VCaP (cell line): ENCODE results near the gene PTCHD4.
"Not testable (repeated sequence)": the region's sequence is repeated elsewhere in the genome, so short reads cannot be mapped to it uniquely, and the experiment has no call there.

ENCODE experiments used
- H3K27ac ChIP-seq: fragments of 450-650 bp; 2 replicates; pipeline ENCODE4 v1.5.1; 2017
- TF ChIP-seq, protein P1 (sequence below): fragments of 450-650 bp; conservative IDR thresholded peaks from 2 replicates; pipeline ENCODE4 v1.5.1; 2017; ENCODE audit warnings: mild to moderate bottlenecking, moderate library complexity

PTCHD4 gene

DNA sequence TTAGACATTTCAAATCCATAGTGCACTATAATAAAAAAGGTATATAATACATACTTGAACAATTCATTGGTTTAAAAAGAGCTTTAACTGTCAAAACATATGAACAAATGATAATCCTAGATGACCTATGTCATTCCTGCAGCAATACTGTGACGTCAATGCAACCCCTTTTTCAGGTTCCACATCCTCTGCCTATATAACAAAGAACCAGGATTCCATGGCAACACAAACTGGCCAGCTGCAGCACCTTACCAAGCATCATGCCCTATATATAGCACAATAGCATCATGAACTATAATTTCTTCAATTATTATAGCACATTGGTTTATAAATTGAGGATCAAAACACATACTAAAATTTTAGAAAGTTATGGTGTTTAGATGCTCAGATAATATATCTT, 578 bp upstream of the PTCHD4 start:
- no peak overlapping the region for H3K27ac ChIP-seq
- TF ChIP-seq, protein P1, sequence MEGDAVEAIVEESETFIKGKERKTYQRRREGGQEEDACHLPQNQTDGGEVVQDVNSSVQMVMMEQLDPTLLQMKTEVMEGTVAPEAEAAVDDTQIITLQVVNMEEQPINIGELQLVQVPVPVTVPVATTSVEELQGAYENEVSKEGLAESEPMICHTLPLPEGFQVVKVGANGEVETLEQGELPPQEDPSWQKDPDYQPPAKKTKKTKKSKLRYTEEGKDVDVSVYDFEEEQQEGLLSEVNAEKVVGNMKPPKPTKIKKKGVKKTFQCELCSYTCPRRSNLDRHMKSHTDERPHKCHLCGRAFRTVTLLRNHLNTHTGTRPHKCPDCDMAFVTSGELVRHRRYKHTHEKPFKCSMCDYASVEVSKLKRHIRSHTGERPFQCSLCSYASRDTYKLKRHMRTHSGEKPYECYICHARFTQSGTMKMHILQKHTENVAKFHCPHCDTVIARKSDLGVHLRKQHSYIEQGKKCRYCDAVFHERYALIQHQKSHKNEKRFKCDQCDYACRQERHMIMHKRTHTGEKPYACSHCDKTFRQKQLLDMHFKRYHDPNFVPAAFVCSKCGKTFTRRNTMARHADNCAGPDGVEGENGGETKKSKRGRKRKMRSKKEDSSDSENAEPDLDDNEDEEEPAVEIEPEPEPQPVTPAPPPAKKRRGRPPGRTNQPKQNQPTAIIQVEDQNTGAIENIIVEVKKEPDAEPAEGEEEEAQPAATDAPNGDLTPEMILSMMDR: no peak

DNA sequence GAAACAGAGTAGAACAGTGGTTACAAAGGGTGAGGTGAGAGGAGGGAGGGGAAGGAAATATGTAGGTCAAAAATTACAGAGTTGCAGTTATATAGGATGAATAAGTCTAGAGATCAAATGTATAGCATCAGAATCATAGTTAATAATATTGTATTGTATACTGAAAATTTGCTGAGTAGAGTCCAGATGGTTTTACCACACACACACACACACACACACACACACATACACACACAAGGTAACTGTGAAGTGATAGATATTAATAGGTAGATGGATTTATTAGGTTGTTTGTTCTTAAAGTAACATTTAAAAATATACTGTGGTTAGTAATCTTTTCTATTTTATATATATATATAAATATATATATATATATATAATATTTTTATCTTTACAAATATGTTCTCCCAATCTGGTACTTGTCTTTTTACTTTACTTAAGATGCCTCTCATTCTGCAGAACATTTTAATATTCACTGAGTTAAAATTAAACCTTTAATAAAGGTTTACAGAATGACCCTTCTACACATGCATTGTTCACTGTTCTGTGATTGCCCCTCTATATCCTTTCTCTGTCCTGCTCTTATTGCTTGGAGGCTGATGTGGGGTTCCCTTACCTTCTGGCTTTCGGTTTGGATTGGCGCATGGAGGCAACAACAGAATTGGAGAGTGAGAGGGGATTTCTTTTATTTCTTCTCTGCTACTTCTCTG, 408 bp downstream of the PTCHD4 start:
- TF ChIP-seq, protein P1: no peak
- no peak overlapping the region for H3K27ac ChIP-seq

DNA sequence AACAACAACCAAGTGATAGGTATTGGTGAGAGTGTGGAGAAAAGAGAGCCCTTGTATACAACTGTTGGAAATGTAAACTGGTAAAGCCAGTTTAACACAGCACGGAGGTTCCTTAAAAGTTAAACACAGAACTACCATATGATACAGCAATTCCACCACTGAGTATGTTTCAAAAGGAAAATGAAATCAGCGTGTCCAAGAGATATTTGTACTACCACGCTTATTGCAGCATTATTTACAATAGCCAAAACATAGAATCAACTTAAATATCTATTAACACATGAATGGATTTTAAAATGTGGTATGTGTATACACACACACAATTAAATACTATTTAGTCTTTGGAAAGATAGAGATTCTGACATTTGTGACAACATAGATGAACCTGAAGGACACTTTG, 1.1 kb downstream of the PTCHD4 start:
- TF ChIP-seq, protein P1: no peak
- no peak overlapping the region for H3K27ac ChIP-seq

DNA sequence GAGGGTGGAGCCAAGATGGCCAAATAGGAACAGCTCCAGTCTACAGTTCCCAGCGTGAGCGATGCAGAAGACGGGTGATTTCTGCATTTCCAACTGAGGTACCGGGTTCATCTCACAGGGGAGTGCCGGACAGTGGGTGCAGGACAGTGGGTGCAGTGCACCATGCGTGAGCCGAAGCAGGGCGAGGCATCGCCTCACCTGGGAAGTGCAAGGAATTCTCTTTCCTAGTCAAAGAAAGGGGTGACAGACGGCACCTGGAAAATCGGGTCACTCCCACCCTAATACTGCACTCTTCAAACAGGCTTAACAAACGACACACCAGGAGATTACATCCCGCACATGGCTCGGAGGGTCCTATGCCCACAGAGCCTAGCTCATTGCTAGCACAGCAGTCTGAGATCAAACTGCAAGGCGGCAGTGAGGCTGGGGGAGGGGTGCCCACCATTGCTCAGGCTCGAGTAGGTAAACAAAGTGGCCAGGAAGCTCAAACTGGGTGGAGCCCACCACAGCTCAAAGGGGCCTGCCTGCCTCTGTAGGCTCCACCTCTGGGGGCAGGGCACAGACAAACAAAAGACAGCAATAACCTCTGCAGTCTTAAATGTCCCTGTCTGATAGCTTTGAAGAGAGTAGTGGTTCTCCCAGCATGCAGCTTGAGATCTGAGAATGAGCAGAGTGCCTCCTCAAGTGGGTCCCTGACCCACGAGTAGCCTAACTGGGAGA, 8.4 kb downstream of the PTCHD4 start:
- H3K27ac ChIP-seq: not testable (repeated sequence)

DNA sequence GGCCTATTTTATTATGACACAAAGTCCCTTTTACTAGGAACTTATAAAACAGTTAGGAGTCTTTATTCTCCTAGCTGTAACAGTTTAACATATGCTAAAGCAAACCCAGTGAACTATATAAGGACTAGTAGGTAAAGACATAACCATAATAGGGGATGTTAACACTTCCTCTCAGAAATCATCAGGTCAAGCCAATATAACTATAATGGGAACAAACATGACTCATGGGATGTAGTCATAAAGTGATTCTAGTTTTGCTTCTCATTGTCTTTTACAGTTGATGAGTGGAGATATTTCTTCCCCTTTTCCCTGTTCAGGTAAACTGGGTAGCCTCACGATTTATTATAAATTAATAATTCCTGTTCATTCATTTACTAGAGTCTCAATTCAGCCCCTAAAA, 9.7 kb downstream of the PTCHD4 start:
- no peak overlapping the region for H3K27ac ChIP-seq
- TF ChIP-seq, protein P1: no peak

DNA sequence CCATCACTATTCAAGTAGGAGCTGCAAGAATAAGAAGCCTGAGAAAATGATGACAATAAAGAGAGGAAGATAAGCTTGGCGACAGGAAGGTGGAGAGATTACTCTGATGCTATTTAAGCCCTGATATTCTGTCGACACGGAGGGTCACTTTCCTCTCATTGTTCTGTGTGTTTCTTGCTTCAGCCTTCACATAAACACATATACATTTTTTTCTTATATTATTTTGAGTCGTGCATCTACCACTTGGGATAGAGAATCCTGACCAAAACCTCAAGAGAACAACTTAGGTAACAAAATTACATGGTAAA, 10.5 kb downstream of the PTCHD4 start:
- TF ChIP-seq, protein P1: no peak
- H3K27ac ChIP-seq: no peak overlapping the region

DNA sequence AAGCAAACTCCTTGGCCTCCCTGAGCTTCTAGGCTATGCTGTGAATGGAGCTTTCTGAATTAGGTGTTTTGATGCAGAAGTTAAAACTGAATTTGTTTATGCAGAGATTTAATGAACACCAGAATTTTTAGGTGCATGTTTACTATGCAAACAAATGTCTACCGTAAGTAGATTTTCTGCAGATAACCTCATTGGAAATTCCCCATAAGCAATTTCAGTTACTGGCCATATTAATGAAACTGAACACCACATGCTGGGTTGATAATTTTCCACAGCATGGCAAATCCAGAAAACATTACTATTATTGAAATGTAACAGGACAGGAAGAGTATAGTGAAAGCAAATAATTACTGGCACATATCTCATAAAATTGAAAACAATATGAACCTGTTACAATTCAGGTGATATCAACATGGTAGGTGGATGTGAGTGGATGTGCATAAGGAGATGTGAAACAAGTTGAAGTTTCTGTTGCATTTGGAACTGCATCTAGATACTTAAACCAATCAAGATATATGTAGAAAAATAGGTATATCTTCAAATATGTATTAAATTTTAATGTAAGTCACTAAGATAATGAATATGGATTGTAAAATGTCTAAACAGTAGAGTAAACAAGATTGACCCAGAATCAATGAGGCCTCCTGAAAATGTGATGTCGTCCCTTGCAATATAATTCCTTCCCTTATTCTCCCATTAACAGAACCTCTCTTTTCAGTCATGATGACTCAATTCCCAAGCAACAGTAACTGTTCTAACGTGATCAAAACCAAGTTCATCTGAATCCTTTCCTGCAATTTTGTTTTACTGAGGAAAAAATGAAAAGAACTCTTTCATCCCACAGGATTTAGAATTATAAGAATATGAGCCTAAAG, 11.0 kb downstream of the PTCHD4 start:
- TF ChIP-seq, protein P1: no peak
- H3K27ac ChIP-seq: no peak overlapping the region
